UCSD-AML1 (cell line): ENCODE data around the gene ZNF653.
"Not testable (repeated sequence)": the region's sequence is repeated elsewhere in the genome, so short reads cannot be mapped to it uniquely, and the experiment has no call there.

Source experiments
- DNase-seq: peaks from one replicate; lab custom pipeline; 2025; ENCODE audit not compliant: unreplicated experiment; lab: John Stamatoyannopoulos, UW

The ZNF653 gene

DNA sequence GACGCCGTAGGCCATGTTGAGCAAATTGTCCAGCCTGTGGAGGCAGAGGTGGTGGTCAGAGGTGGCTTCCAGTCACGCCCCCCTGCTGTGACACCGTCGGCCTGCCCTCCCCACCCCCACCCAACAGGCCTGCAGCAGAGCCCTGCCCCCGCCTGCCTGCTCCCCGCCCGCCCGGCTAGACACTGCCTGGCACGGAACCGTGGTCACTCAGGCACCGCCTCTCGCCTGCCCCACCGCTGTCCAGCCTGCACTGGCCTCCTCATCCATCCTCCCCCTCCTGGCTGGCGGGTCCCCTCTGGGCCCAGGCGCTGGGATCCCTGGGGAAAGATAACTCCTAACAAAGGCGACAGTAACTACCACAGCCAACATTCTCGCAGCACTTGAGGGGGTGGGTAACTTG, 48.5 kb downstream of the ZNF653 start:
- DNase-seq, result no peak

DNA sequence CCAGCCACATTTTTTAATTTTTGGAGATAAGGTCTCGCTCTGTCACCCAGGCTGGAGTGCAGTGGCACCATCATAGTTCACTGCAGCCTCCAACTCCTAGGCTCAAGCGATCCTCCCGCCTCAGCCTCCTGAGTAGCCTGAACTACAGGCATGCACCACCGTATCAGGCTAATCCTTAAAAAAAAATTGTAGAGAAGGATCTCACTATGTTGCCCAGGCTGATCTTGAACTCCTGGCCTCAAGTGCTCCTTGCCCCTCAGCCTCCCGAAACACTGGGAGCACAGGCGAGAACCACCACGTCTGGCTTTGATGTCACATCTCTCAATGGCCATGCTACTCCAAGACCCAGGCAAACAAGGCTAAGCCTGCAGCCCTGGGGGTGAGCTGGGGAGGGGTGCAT, 49.0 kb downstream of the ZNF653 start:
- DNase-seq, result no peak

- DNase-seq, result not testable (repeated sequence)
Observed at GRCh38 chr19:11455233-11455554, 50.4 kb downstream of the ZNF653 start.

DNA sequence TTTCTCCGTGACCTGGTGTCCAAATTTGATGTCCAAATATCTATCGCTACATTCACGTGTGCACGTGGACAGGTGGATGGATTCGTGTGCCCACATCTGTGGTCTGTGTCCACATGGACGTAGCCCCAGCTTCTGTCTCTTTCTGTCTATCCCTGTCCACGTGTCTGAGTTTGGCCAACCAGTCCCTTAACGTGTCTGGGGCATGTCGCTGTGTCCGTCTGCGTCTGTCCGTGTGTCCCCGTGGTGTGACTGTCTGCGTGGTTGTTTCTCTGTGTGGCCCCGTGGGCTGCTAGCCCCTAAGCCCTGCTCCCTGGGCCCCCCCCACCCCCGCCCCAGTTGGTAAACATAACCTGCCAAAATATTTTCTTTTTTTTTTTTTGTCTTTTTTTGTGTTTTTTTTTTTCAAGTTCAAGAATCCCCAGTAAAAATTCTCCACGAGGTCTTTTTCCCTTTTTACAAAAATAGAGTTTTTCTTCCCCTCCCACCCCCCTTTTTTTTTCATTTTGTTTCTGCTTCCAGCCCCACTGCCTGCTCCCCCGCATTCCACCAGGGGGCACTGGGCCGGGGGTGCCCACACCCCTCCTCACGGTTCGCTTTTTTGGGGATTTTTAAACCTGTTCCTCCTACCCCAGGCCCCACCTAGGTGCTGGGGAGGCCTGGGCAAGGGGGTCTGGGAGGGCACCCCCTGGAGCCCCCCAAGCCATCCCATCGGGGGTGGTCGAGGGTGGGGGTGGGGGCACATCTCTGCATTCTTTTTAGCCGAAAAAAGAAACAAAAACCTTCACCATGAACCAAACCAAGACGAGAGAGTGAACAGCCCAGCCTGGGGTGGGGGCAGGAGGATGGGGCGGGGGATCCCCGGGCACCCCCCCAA, 51.9 kb downstream of the ZNF653 start:
- DNase-seq, result no peak

DNA sequence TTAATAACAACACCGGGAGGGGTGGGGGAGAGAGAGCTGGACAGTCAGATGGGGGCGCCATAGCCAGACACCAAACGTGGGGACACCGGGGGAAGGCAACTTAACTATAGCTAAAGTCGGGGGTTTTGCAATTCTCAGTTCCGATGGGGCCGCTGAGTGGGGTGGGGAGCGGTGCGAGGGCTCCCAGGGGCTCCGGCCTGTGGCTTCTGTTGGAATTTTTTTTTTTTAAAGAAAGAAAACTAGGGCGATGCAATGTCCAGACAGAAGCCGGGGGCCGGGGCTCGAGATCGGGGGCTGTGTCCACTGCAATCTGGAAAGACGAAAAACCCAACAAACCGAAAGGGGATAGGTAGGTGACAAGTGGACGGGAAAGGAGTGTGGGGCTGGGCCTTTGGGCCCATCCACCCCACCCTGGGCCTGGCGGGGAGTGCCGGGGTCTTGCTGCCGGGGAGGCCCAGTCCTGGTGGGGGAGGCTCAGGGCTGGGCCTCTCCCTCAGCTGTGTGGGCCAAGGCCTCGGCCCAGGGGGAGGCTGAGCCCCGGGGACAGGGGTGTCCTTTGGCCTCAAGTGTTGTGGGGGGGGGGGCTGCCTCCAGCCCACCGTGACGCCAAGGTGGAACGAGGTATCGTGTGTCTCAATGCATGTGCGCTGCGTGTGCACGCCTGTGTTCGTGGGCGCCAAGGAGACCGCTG, 52.9 kb downstream of the ZNF653 start:
- DNase-seq, result no peak

- DNase-seq, result no peak
Observed at GRCh38 chr19:11451871-11452619, 53.6 kb downstream of the ZNF653 start.

- no peak for DNase-seq
Observed at GRCh38 chr19:11451327-11451870, 54.2 kb downstream of the ZNF653 start.

DNA sequence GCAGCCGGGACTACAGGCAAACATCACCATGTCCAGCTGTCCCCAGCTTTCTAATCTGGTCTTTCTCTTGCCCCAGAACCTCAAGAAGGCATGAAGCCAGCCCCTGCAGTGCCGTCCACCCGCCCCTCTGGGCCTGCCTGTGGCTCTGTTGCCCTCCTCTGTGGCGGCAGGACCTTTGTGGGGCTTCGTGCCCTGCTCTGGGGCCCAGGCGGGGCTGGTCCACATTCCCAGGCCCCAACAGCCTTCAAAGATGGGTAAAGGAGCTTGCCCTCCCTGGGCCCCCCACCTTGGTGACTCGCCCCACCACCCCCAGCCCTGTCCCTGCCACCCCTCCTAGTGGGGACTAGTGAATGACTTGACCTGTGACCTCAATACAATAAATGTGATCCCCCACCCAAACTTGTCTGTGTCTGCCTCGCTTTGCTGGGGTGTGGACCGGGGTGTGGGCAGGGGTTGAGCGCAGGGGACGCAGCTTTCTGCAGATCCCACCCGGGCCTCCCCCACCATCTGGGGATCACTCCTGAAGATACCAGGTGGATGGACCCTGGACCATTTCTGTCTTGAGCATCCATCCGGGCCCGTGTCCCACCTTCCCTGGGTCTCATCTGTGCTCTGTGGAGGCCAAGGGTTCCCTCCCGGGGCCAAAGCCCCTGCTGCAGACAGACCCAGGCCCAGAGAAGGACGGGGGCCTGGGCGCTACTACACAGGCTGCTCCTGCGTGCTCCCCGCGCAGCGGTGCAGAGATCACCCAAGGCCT, 54.9 kb downstream of the ZNF653 start:
- DNase-seq, result no peak

- no peak for DNase-seq
Observed at GRCh38 chr19:11448923-11449554, 56.6 kb downstream of the ZNF653 start.

GRCh38 chr19:11448410-11448809, 57.2 kb downstream of the ZNF653 start:
- DNase-seq, result no peak

- DNase-seq, result no peak
Observed at GRCh38 chr19:11447347-11448262, 58.0 kb downstream of the ZNF653 start.

GRCh38 chr19:11446652-11447301, 58.9 kb downstream of the ZNF653 start:
- peak; percentile 46 for DNase-seq

GRCh38 chr19:11446271-11446651, 59.4 kb downstream of the ZNF653 start:
- no peak for DNase-seq

DNA sequence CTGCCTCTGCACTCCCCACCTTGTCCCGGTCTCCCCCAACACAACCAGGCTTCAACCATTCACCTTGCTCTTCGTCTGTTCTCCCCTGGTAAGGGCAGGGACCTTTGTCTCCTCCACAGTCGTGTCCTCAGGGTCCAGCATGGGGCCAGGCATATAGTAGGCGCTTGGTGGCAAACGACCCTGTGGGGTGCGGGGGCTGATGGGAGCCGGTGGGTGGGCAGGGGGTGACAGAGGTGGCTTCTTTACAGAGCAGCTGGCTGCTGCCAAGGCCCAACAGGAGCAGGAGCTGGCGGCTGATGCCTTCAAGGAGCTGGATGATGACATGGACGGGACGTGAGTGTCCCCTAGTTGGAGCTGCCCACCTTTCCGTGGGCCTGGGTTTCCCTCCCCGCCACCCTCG, 60.5 kb downstream of the ZNF653 start:
- no peak for DNase-seq

DNA sequence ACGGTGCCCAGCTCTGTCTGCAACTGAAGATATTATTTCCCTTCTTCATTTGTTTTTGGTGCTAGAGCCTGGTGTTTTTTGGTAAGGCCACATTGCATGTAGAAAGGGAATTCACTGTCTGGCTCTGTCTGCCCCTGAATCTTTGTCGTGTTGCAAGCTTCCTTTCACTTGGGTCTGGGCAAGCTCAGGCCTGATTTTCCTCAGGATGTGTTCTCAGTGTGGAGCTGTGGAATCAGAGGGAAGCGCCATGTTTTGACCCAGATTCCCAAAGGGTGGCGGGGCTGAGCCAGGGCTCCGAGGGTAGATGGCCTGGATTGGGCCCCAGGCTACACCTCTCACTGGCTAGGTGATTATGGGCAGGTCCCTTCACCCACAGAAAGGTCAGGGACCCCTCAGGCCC, 61.6 kb downstream of the ZNF653 start:
- DNase-seq, result no peak

DNA sequence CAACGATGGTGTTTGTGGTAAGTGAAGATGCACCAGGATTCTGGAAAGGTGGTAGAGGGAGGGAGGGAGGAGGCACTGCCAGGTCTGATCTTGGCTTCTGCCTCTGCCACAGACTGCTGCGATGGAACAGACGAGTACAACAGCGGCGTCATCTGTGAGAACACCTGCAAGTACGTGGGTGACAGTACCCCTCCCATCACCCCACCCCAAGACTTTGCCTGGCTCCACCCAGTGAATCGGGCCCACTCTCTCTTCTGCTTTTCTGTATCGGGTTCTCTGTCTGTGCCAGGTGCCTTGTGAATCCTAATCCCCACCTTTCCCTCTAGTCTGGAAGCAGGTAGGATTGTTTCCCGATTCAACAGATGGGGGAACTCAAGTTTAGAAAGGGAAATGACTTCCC, 67.7 kb downstream of the ZNF653 start:
- DNase-seq, result no peak

- peak; percentile 52 for DNase-seq
Observed at GRCh38 chr19:11435833-11436313, 69.8 kb downstream of the ZNF653 start.

DNA sequence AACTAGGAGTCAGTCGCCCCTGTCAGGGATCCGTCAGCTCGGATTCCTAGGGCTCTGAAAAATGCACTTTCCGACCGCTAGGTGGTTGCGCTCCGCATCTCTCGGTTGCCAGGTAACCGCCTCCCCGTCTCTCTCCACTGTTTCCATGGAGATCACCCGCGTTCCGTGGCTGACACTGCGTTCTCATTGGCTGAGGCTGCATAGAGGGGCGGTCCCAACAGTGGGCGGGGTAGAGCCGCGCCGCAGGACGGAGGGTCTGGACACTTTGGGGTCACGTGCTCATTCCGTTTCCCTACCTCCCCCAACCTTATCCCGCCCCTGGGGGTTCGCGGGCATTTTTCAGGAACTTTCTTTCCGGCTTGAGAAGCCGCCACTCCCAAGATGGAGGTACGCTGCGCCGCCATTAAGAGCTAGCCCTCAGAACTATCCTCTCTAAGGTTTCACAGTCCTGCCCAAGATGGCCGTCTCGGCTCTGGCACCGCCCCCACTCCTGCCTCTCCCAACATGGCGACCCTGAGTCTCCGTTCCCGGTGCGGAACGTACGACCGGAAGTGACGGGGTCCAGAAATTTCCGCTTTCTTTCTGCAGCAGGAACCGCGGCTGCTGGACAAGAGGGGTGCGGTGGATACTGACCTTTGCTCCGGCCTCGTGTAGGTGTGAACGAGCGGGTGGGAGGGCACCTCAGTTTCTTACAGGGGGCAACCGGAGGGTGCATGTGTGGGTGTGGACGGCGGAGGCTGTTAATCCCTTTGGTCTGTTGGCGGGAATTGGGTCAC, 70.4 kb downstream of the ZNF653 start, which contains the start of the genes ODAD3 and PRKCSH:
Gene ODAD3, minus strand, starts transcription at position 65 of the 776 bp plus-strand sequence. CDS start 105 bp downstream, outside the sequence.
Gene PRKCSH, plus strand, starts transcription at position 579 of the 776 bp plus-strand sequence. CDS start 483 bp downstream, outside the sequence.
- DNase-seq, result peak; percentile 99
